Stomach (tissue), 4 donors: ENCODE data around the gene SFXN5.

ENCODE experiments used
- POLR2AphosphoS5 ChIP-seq, 3 donors: sonication (generic); formaldehyde crosslinking; IDR thresholded peaks; one replicate each; pipeline ENCODE4 v1.6.1; 2016; ENCODE audit warnings: antibody characterized with exemption in 3 of 3
- TF ChIP-seq, protein P1 (sequence below), 7 experiments: fragments of 450-650 bp in 4 of 7; fragments of 200-600 bp in 3 of 7; sonication (generic) in 3 of 7; IDR thresholded peaks; one replicate each; pipeline ENCODE4 v1.5.1; 2016 to 2019; ENCODE audit warnings: antibody characterized with exemption in 7 of 7, control low read depth in 2 of 7, mild to moderate bottlenecking in 1 of 7

GRCh38 chr2:73067043-73067442 lies 4.5 kb downstream of the SFXN5 start:
- TF ChIP-seq, protein P1, sequence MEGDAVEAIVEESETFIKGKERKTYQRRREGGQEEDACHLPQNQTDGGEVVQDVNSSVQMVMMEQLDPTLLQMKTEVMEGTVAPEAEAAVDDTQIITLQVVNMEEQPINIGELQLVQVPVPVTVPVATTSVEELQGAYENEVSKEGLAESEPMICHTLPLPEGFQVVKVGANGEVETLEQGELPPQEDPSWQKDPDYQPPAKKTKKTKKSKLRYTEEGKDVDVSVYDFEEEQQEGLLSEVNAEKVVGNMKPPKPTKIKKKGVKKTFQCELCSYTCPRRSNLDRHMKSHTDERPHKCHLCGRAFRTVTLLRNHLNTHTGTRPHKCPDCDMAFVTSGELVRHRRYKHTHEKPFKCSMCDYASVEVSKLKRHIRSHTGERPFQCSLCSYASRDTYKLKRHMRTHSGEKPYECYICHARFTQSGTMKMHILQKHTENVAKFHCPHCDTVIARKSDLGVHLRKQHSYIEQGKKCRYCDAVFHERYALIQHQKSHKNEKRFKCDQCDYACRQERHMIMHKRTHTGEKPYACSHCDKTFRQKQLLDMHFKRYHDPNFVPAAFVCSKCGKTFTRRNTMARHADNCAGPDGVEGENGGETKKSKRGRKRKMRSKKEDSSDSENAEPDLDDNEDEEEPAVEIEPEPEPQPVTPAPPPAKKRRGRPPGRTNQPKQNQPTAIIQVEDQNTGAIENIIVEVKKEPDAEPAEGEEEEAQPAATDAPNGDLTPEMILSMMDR (IDR thresholded peaks at IDR 0.05), result no peak
- no peak for TF ChIP-seq POLR2AphosphoS5 (IDR thresholded peaks at IDR 0.05)
